Memory B cell (primary cell): ENCODE data around the gene ODC1.
"Not testable (repeated sequence)": the region's sequence is repeated elsewhere in the genome, so short reads cannot be mapped to it uniquely, and the experiment has no call there.

Source experiments
- ATAC-seq: fragments of 150-1000 bp; cut with Tn5 transposase; 2 replicates; pipeline ENCODE4 v1.10.0; 2021; ENCODE audit warnings: low read depth, mild to moderate bottlenecking, moderate library complexity
- DNase-seq, 2 donors: peaks; one replicate each; pipeline ENCODE4 v3.0.0; 2022; ENCODE audit warnings: low spot score in 2 of 2
- H3K27ac Mint-ChIP-seq: one replicate; pipeline ENCODE4 v1.8.0; 2022; ENCODE audit warnings: mild to moderate bottlenecking, moderate library complexity, mixed read lengths
- H3K27me3 Mint-ChIP-seq: one replicate; pipeline ENCODE4 v1.8.0; 2022; ENCODE audit warnings: mixed read lengths
- H3K36me3 Mint-ChIP-seq: one replicate; pipeline ENCODE4 v1.8.0; 2022; ENCODE audit warnings: mild to moderate bottlenecking, mixed read lengths
- H3K4me1 Mint-ChIP-seq: one replicate; pipeline ENCODE4 v1.8.0; 2022; ENCODE audit warnings: mixed read lengths
- H3K4me3 Mint-ChIP-seq: one replicate; pipeline ENCODE4 v1.8.0; 2022; ENCODE audit warnings: mild to moderate bottlenecking, moderate library complexity, mixed read lengths
- H3K9me3 Mint-ChIP-seq: one replicate; pipeline ENCODE4 v1.8.0; 2022; ENCODE audit warnings: mixed read lengths

The ODC1 gene

GRCh38 chr2:10473121-10473756 lies 25.1 kb upstream of the ODC1 start:
- no peak for DNase-seq
- H3K36me3 Mint-ChIP-seq = no peaks in the 10 kb centered on the region
- no peak overlapping the region for H3K27ac Mint-ChIP-seq
- no peak for ATAC-seq
- no peaks in the 10 kb centered on the region for H3K9me3 Mint-ChIP-seq
- H3K4me1 Mint-ChIP-seq = peaks cover 5% of the 10 kb centered on the region
- H3K4me3 Mint-ChIP-seq = no peak overlapping the region
- no peaks in the 10 kb centered on the region for H3K27me3 Mint-ChIP-seq

- DNase-seq (no peak), ATAC-seq (no peak)
- Mint-ChIP-seq H3K4me1 (peaks cover 1% of the 10 kb centered on the region), H3K36me3 (no peaks in the 10 kb centered on the region), H3K27ac (no peak overlapping the region), H3K27me3 (no peaks in the 10 kb centered on the region), H3K9me3 (no peaks in the 10 kb centered on the region), H3K4me3 (no peak overlapping the region)
Measured at GRCh38 chr2:10471955-10472354, 23.8 kb upstream of the ODC1 start.

- Mint-ChIP-seq H3K27me3 (peaks cover 1% of the 10 kb centered on the region), H3K4me1 (no peaks in the 10 kb centered on the region), H3K4me3 (no peak overlapping the region), H3K9me3 (no peaks in the 10 kb centered on the region), H3K27ac (no peak overlapping the region), H3K36me3 (no peaks in the 10 kb centered on the region)
- DNase-seq (no peak), ATAC-seq (no peak)
Measured at GRCh38 chr2:10471046-10471571, 23.0 kb upstream of the ODC1 start.

GRCh38 chr2:10469955-10470608 lies 22.0 kb upstream of the ODC1 start:
- Mint-ChIP-seq H3K36me3 (no peaks in the 10 kb centered on the region), H3K4me1 (no peaks in the 10 kb centered on the region), H3K27ac (no peak overlapping the region), H3K27me3 (peaks cover 1% of the 10 kb centered on the region), H3K9me3 (no peaks in the 10 kb centered on the region), H3K4me3 (no peak overlapping the region)
- ATAC-seq = no peak
- DNase-seq = no peak

- Mint-ChIP-seq H3K9me3 (no peaks in the 10 kb centered on the region), H3K36me3 (no peaks in the 10 kb centered on the region), H3K4me3 (no peak overlapping the region), H3K27me3 (peaks cover 1% of the 10 kb centered on the region), H3K4me1 (no peaks in the 10 kb centered on the region), H3K27ac (no peak overlapping the region)
- ATAC-seq (no peak), DNase-seq (no peak)
Measured at GRCh38 chr2:10469301-10469700, 21.2 kb upstream of the ODC1 start.

- H3K4me3 Mint-ChIP-seq = no peak overlapping the region
- no peaks in the 10 kb centered on the region for H3K4me1 Mint-ChIP-seq
- H3K36me3 Mint-ChIP-seq = no peaks in the 10 kb centered on the region
- no peak for DNase-seq
- no peak overlapping the region for H3K27ac Mint-ChIP-seq
- H3K9me3 Mint-ChIP-seq = no peaks in the 10 kb centered on the region
- ATAC-seq = no peak
- peaks cover 3% of the 10 kb centered on the region for H3K27me3 Mint-ChIP-seq
Measured at GRCh38 chr2:10467401-10467800, 19.3 kb upstream of the ODC1 start.

GRCh38 chr2:10466801-10467200 lies 18.7 kb upstream of the ODC1 start:
- Mint-ChIP-seq H3K4me3 (no peak overlapping the region), H3K9me3 (no peaks in the 10 kb centered on the region), H3K27me3 (peaks cover 5% of the 10 kb centered on the region), H3K27ac (no peak overlapping the region), H3K4me1 (no peaks in the 10 kb centered on the region), H3K36me3 (no peaks in the 10 kb centered on the region)
- DNase-seq (no peak), ATAC-seq (no peak)

- ATAC-seq = no peak
- Mint-ChIP-seq H3K27ac (no peak overlapping the region), H3K36me3 (no peaks in the 10 kb centered on the region), H3K4me1 (no peaks in the 10 kb centered on the region), H3K4me3 (no peak overlapping the region), H3K9me3 (no peaks in the 10 kb centered on the region), H3K27me3 (peaks cover 5% of the 10 kb centered on the region)
- DNase-seq = no peak
Measured at GRCh38 chr2:10465910-10466309, 17.8 kb upstream of the ODC1 start.

- Mint-ChIP-seq H3K36me3 (no peaks in the 10 kb centered on the region), H3K27ac (no peak overlapping the region), H3K4me3 (no peak overlapping the region), H3K4me1 (no peaks in the 10 kb centered on the region), H3K27me3 (peaks cover 7% of the 10 kb centered on the region), H3K9me3 (no peaks in the 10 kb centered on the region)
- DNase-seq (no peak), ATAC-seq (no peak)
Measured at GRCh38 chr2:10462178-10463083, 14.3 kb upstream of the ODC1 start.

GRCh38 chr2:10460366-10460796 lies 12.3 kb upstream of the ODC1 start:
- Mint-ChIP-seq H3K4me3 (no peak overlapping the region), H3K27me3 (peaks cover 6% of the 10 kb centered on the region), H3K4me1 (no peaks in the 10 kb centered on the region), H3K36me3 (no peaks in the 10 kb centered on the region), H3K9me3 (no peaks in the 10 kb centered on the region), H3K27ac (no peak overlapping the region)
- ATAC-seq (no peak), DNase-seq (no peak)

GRCh38 chr2:10457846-10458598 lies 9.9 kb upstream of the ODC1 start:
- DNase-seq = no peak
- H3K27me3 Mint-ChIP-seq = peaks cover 6% of the 10 kb centered on the region
- ATAC-seq = no peak
- H3K27ac Mint-ChIP-seq = no peak overlapping the region
- no peaks in the 10 kb centered on the region for H3K9me3 Mint-ChIP-seq
- no peak overlapping the region for H3K4me3 Mint-ChIP-seq
- H3K36me3 Mint-ChIP-seq = no peaks in the 10 kb centered on the region
- H3K4me1 Mint-ChIP-seq = peaks cover 2% of the 10 kb centered on the region

GRCh38 chr2:10457195-10457594 lies 9.1 kb upstream of the ODC1 start:
- H3K4me3 Mint-ChIP-seq, H3K27ac Mint-ChIP-seq, DNase-seq, H3K27me3 Mint-ChIP-seq, ATAC-seq, H3K36me3 Mint-ChIP-seq, H3K4me1 Mint-ChIP-seq, H3K9me3 Mint-ChIP-seq: not testable (repeated sequence)

GRCh38 chr2:10454505-10454904 lies 6.4 kb upstream of the ODC1 start:
- DNase-seq = no peak
- ATAC-seq = no peak
- no peak overlapping the region for H3K27ac Mint-ChIP-seq
- H3K4me3 Mint-ChIP-seq = no peak overlapping the region
- H3K27me3 Mint-ChIP-seq = peaks cover 3% of the 10 kb centered on the region
- H3K9me3 Mint-ChIP-seq = no peaks in the 10 kb centered on the region
- H3K4me1 Mint-ChIP-seq = peaks cover 5% of the 10 kb centered on the region
- H3K36me3 Mint-ChIP-seq = no peaks in the 10 kb centered on the region
